Globus pallidus (tissue), 1 donor: Measurements from ENCODE around the gene XPC.
"Not testable (repeated sequence)": the region's sequence is repeated elsewhere in the genome, so short reads cannot be mapped to it uniquely, and the experiment has no call there.

Source experiments
- DNase-seq: peaks from one replicate; pipeline ENCODE4 v3.0.0-alpha.2; 2015; ENCODE audit warnings: low spot score

Gene XPC

GRCh38 chr3:14119651-14120050 is 58.8 kb downstream of the XPC start:
- DNase-seq = no peak

- DNase-seq = no peak
These were observed 59.7 kb downstream of the XPC start for GRCh38 chr3:14118400-14119381.

GRCh38 chr3:14117468-14118399 is 60.7 kb downstream of the XPC start:
- DNase-seq = no peak

GRCh38 chr3:14113965-14114635 is 64.3 kb downstream of the XPC start:
- no peak for DNase-seq

DNA sequence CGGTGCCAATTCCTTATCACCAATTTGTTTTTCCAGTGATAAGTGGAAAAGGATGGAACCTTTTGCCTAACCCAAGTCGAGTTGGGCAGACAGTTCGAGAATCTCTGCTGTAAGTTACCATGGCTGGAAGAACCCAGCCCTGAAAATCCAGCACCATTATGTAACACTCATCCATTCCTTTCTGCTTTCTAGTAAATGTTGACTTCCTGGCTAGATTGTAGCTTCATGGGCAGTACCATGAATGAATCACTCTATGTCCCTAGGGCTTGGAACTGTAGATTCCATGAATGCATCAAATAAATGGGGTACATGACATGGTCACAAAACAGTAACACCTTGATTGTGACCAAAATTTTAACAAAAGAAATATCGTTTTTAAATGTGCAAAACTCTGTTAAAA is 67.7 kb downstream of the XPC start:
- DNase-seq = no peak

DNA sequence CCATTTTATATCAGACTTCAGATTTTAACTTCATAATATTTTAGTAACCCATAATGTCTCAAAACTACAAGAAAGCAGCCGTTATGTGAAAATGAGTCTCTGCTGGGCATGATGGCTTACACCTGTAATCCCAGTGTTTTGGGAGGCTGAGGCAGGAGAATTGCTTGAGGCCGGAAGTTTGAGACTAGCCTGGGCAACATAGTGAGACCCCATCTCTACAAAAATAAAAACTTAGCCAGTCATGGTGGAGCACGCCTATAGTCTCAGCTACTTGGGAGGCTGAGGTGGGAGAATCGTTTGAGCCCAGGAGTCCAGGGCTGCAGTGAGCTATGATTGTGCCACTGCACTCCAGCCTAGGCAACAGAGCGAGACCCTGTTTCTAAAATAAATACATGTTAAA is 68.6 kb downstream of the XPC start:
- DNase-seq = not testable (repeated sequence)

DNA sequence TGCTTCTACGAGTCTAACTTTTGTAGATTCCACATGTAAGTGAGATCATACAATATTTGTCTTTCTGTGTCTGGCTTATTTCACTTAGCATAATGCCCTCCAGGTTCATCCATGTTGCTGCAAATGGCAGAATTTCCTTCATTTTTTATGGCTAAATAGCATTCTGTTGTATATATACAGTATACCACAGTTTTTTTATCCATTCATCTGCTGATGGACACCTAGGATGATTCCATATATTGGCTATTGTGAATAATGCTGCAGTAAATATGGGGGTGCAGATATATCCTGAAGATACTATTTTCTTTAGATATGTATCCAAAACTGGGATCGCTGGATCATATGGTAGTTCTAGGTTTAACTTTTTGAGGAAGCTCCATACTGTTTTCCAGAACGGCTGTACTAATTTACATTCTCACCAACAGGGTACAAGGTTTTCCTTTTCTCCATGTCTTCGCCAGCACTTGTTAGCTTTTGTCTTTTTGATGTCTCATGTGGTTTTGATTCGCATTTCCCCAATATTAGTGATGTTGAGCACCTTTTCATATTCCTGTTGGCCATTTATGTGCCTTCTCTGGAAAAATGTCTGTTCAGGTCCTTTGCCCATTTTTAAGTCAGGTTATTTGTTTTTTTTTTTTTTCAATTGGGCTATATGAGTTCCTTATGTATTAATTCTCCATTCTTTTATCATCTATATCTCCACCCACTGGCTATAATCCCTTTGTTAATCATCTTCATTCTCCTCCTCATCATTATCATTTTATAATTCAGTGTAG is 80.6 kb downstream of the XPC start:
- DNase-seq = no peak

DNA sequence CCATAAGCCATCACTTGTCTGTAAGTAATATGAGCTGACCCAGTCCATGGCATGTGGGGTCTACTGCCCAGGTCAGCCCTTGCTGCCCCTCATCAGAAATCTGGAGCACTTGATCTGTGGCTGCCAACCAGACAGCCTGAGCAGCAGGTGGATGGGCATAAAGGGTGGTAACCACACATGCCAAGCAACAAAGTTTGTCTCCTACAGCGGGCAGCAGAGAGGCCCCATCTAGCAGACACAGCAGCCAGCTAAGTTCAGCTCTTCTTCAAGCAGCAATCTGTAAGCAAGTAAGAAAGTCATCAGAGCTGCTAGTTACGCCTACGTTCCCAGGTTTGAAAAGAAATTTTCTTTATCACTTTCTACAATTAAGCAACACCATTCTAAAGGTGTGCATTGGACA is 81.7 kb downstream of the XPC start:
- DNase-seq = no peak
